ENCODE data around the gene AGMO.

Gene AGMO

DNA sequence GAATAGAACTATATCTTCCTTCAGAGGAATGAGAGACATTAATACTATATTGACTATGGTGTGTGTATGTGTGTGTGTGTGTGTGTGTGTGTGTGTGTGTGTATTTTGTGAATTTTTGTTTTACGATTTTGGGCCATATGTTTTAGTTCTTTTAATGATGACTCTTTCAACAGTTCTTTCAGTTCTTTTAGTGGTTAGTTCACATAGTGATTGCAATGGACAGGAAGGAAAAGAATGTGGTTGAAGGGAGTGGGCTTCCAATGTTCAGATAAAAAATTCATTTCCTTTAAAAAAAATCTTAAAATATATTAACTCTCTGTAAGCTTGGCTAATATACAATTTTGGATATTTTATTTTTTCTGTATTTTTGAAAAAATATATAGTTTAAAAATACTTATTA lies 343.6 kb downstream of the AGMO start:
- Histone ChIP-seq H3F3A (ENCODE audit: insufficient read depth) (no peaks in the 10 kb centered on the region), H3K36me3 (ENCODE audit: low read length) (no peaks in the 10 kb centered on the region), H3K27ac (ENCODE audit: low read depth, low read length) (no peak overlapping the region), H2AFZ (ENCODE audit: low read depth, low read length, severe bottlenecking) (no peak overlapping the region), H3K9ac (ENCODE audit: low read length) (no peak overlapping the region), H3K4me3 (ENCODE audit: insufficient read depth, low read length, poor library complexity, severe bottlenecking) (no peak overlapping the region), H4K20me1 (ENCODE audit: low read depth, low read length) (no peaks in the 10 kb centered on the region), H3K9me3 (ENCODE audit: insufficient read depth, low read length) (no peaks in the 10 kb centered on the region), H3K27me3 (ENCODE audit: low read length) (no peaks in the 10 kb centered on the region), H3K4me2 (ENCODE audit: low read depth, low read length, poor library complexity, severe bottlenecking) (no peak overlapping the region), H3K79me2 (ENCODE audit: insufficient read depth, low read length) (no peaks in the 10 kb centered on the region), H3K9me2 (replicated peaks; ENCODE audit: insufficient read depth, low read length) (no peaks in the 10 kb centered on the region)
- TF ChIP-seq EZH2phosphoT487 (conservative IDR thresholded peaks at IDR 0.05; ENCODE audit: low read length) = no peak
- TF ChIP-seq, protein P1, sequence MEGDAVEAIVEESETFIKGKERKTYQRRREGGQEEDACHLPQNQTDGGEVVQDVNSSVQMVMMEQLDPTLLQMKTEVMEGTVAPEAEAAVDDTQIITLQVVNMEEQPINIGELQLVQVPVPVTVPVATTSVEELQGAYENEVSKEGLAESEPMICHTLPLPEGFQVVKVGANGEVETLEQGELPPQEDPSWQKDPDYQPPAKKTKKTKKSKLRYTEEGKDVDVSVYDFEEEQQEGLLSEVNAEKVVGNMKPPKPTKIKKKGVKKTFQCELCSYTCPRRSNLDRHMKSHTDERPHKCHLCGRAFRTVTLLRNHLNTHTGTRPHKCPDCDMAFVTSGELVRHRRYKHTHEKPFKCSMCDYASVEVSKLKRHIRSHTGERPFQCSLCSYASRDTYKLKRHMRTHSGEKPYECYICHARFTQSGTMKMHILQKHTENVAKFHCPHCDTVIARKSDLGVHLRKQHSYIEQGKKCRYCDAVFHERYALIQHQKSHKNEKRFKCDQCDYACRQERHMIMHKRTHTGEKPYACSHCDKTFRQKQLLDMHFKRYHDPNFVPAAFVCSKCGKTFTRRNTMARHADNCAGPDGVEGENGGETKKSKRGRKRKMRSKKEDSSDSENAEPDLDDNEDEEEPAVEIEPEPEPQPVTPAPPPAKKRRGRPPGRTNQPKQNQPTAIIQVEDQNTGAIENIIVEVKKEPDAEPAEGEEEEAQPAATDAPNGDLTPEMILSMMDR (IDR thresholded peaks at IDR 0.05; ENCODE audit: insufficient read depth, low read length, poor library complexity, severe bottlenecking) = no peak

DNA sequence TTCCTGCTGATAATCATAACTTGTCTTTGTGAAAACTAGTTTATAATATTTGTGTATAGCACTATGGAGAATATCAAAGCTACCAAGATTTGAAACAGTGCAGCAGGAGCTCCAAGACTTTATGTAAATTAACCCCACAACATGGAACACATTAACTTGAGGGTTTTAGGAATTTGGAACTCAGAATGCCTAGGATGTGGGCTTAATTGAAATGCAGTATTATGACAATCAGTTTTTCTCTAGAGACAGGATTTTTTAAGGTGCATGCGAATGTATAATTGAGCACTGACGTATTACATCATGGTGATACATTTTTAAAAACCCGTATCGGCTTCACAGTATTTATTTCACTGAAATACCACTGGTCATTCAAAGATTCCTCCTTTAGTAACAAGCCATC lies 346.2 kb downstream of the AGMO start:
- H3K27me3 ChIP-seq (ENCODE audit: low read length) = no peaks in the 10 kb centered on the region
- H2AFZ ChIP-seq (ENCODE audit: low read depth, low read length, severe bottlenecking) = no peak overlapping the region
- H3F3A ChIP-seq (ENCODE audit: insufficient read depth) = no peaks in the 10 kb centered on the region
- no peak overlapping the region for H3K27ac ChIP-seq (ENCODE audit: low read depth, low read length)
- no peaks in the 10 kb centered on the region for H3K9me2 ChIP-seq (replicated peaks; ENCODE audit: insufficient read depth, low read length)
- no peaks in the 10 kb centered on the region for H4K20me1 ChIP-seq (ENCODE audit: low read depth, low read length)
- H3K9me3 ChIP-seq (ENCODE audit: insufficient read depth, low read length) = no peaks in the 10 kb centered on the region
- no peaks in the 10 kb centered on the region for H3K36me3 ChIP-seq (ENCODE audit: low read length)
- no peak overlapping the region for H3K9ac ChIP-seq (ENCODE audit: low read length)
- H3K4me3 ChIP-seq (ENCODE audit: insufficient read depth, low read length, poor library complexity, severe bottlenecking) = no peak overlapping the region
- no peak for TF ChIP-seq EZH2phosphoT487 (conservative IDR thresholded peaks at IDR 0.05; ENCODE audit: low read length)
- TF ChIP-seq, protein P1 (IDR thresholded peaks at IDR 0.05; ENCODE audit: insufficient read depth, low read length, poor library complexity, severe bottlenecking) = no peak
- no peaks in the 10 kb centered on the region for H3K79me2 ChIP-seq (ENCODE audit: insufficient read depth, low read length)
- no peak overlapping the region for H3K4me2 ChIP-seq (ENCODE audit: low read depth, low read length, poor library complexity, severe bottlenecking)

- no peaks in the 10 kb centered on the region for H3K9me3 ChIP-seq (ENCODE audit: insufficient read depth, low read length)
- H3K27me3 ChIP-seq (ENCODE audit: low read length) = no peaks in the 10 kb centered on the region
- no peak overlapping the region for H3K27ac ChIP-seq (ENCODE audit: low read depth, low read length)
- no peak overlapping the region for H3K9ac ChIP-seq (ENCODE audit: low read length)
- no peaks in the 10 kb centered on the region for H4K20me1 ChIP-seq (ENCODE audit: low read depth, low read length)
- no peaks in the 10 kb centered on the region for H3K9me2 ChIP-seq (replicated peaks; ENCODE audit: insufficient read depth, low read length)
- H3F3A ChIP-seq (ENCODE audit: insufficient read depth) = no peaks in the 10 kb centered on the region
- H3K4me3 ChIP-seq (ENCODE audit: insufficient read depth, low read length, poor library complexity, severe bottlenecking) = no peak overlapping the region
- TF ChIP-seq EZH2phosphoT487 (conservative IDR thresholded peaks at IDR 0.05; ENCODE audit: low read length) = no peak
- TF ChIP-seq, protein P1 (IDR thresholded peaks at IDR 0.05; ENCODE audit: insufficient read depth, low read length, poor library complexity, severe bottlenecking) = no peak
- no peak overlapping the region for H3K4me2 ChIP-seq (ENCODE audit: low read depth, low read length, poor library complexity, severe bottlenecking)
- no peaks in the 10 kb centered on the region for H3K36me3 ChIP-seq (ENCODE audit: low read length)
- no peak overlapping the region for H2AFZ ChIP-seq (ENCODE audit: low read depth, low read length, severe bottlenecking)
- no peaks in the 10 kb centered on the region for H3K79me2 ChIP-seq (ENCODE audit: insufficient read depth, low read length)
These were observed 346.8 kb downstream of the AGMO start for GRCh38 chr7:15214976-15215375.

Data from SU-DHL-6 (cell line).